ENCODE results near the gene ADH6. TPM values are rescaled to one million over a fixed set of nuclear protein-coding genes. Genes with fewer than 3 reads are reported as not detected.

ADH6 gene
- total RNA-seq, 1 experiment from 2014 or later, result not detected

GRCh38 chr4:99202536-99202935 is 16.5 kb downstream of the ADH6 start:
- Histone ChIP-seq H3K4me3 (no peak overlapping the region), H4K20me1 (ENCODE audit: insufficient read depth) (no peaks in the 10 kb centered on the region), H3K9me3 (ENCODE audit: insufficient read depth, low read depth) (no peaks in the 10 kb centered on the region), H3K36me3 (ENCODE audit: low read depth) (no peaks in the 10 kb centered on the region), H3K9me2 (ENCODE audit: insufficient read depth) (no peaks in the 10 kb centered on the region), H3K4me2 (no peak overlapping the region), H3K4me1 (replicated peaks; ENCODE audit: insufficient read depth) (no peaks in the 10 kb centered on the region), H3K79me2 (ENCODE audit: low read depth) (no peaks in the 10 kb centered on the region), H2AFZ (no peak overlapping the region), H3F3A (ENCODE audit: insufficient read depth, low read depth) (no peaks in the 10 kb centered on the region), H3K27me3 (ENCODE audit: insufficient read depth, low read depth) (no peaks in the 10 kb centered on the region), H3K27ac (no peak overlapping the region)
- ChIA-PET CTCF (no interaction called here), POLR2A (ENCODE audit: unreplicated experiment) (no interaction called here)
- no TSS peak for BruUV-seq (replicated peaks)
- DNase-seq, result no peak
- TF ChIP-seq EZH2 (IDR thresholded peaks at IDR 0.05; ENCODE audit: low read depth) (no peak), CTCF (conservative IDR thresholded peaks at IDR 0.05) (no peak)
- intact Hi-C loops (cut with micrococcal nuclease; ENCODE audit: unreplicated experiment), result no loop called here

- Histone ChIP-seq H3K36me3 (ENCODE audit: low read depth) (no peaks in the 10 kb centered on the region), H3K27me3 (ENCODE audit: insufficient read depth, low read depth) (no peaks in the 10 kb centered on the region), H3K4me1 (replicated peaks; ENCODE audit: insufficient read depth) (no peaks in the 10 kb centered on the region), H3F3A (ENCODE audit: insufficient read depth, low read depth) (no peaks in the 10 kb centered on the region), H3K9me3 (ENCODE audit: insufficient read depth, low read depth) (no peaks in the 10 kb centered on the region), H3K4me3 (no peak overlapping the region), H3K27ac (no peak overlapping the region), H3K9me2 (ENCODE audit: insufficient read depth) (no peaks in the 10 kb centered on the region), H4K20me1 (ENCODE audit: insufficient read depth) (no peaks in the 10 kb centered on the region), H3K79me2 (ENCODE audit: low read depth) (no peaks in the 10 kb centered on the region), H2AFZ (no peak overlapping the region), H3K4me2 (no peak overlapping the region)
- BruUV-seq (replicated peaks), result no TSS peak
- CTCF ChIA-PET, result no interaction called here
- no peak for TF ChIP-seq EZH2 (IDR thresholded peaks at IDR 0.05; ENCODE audit: low read depth)
- no peak for TF ChIP-seq CTCF (conservative IDR thresholded peaks at IDR 0.05)
- DNase-seq, result no peak
- intact Hi-C loops (cut with micrococcal nuclease; ENCODE audit: unreplicated experiment), result no loop called here
- POLR2A ChIA-PET (ENCODE audit: unreplicated experiment), result no interaction called here
These were observed 17.0 kb downstream of the ADH6 start for GRCh38 chr4:99202094-99202493.

- TF ChIP-seq EZH2 (IDR thresholded peaks at IDR 0.05; ENCODE audit: low read depth) (no peak), CTCF (conservative IDR thresholded peaks at IDR 0.05) (no peak; the same call in 1 of the 2 replicates)
- intact Hi-C loops (cut with micrococcal nuclease; ENCODE audit: unreplicated experiment), result no loop called here
- no TSS peak for BruUV-seq (replicated peaks)
- Histone ChIP-seq H2AFZ (no peak overlapping the region), H3K27me3 (ENCODE audit: insufficient read depth, low read depth) (no peaks in the 10 kb centered on the region), H3K9me2 (ENCODE audit: insufficient read depth) (no peaks in the 10 kb centered on the region), H3K27ac (no peak overlapping the region), H3K36me3 (ENCODE audit: low read depth) (no peaks in the 10 kb centered on the region), H3K4me3 (no peak overlapping the region), H3K79me2 (ENCODE audit: low read depth) (no peaks in the 10 kb centered on the region), H4K20me1 (ENCODE audit: insufficient read depth) (no peaks in the 10 kb centered on the region), H3K9me3 (ENCODE audit: insufficient read depth, low read depth) (no peaks in the 10 kb centered on the region), H3F3A (ENCODE audit: insufficient read depth, low read depth) (no peaks in the 10 kb centered on the region), H3K4me2 (no peak overlapping the region), H3K4me1 (replicated peaks; ENCODE audit: insufficient read depth) (no peaks in the 10 kb centered on the region)
- no peak for DNase-seq
- POLR2A ChIA-PET (ENCODE audit: unreplicated experiment), result no interaction called here
- CTCF ChIA-PET, result no interaction called here
These were observed 17.4 kb downstream of the ADH6 start for GRCh38 chr4:99201690-99202089.

Measured in PC-9 (cell line).